DMS53 (cell line): Measurements from ENCODE around the gene ARHGDIA.
"Not testable (repeated sequence)": the region's sequence is repeated elsewhere in the genome, so short reads cannot be mapped to it uniquely, and the experiment has no call there.

Experiments
- DNase-seq: peaks from one replicate; lab custom pipeline; 2025; lab: John Stamatoyannopoulos, UW

Gene ARHGDIA

DNA sequence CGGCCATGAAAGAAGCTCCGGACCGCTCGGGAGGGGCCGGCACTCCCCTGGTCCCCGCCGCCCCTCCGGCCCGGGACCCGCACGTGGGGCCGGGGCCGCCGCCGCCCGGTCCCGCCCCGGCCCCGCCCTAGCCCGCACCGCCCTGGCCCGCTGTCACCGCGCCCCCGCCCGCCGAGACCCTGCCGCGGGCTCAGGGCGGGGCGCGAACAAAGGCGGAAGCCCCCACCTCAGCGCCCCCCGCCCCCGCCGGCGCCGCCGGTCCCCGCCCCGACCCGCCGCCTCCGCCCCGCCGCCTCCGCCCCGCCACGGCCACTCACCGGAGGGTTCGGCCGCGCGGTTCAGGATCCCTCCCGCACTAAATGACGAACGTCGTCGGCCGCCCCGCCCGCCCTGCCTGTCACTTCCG is at the start of gene ARHGDIA:
ARHGDIA (minus strand) TSS at position 357 of the 406 bp plus-strand sequence. CDS start 1,407 bp downstream, outside the sequence.
- peak; percentile 96 for DNase-seq

DNA sequence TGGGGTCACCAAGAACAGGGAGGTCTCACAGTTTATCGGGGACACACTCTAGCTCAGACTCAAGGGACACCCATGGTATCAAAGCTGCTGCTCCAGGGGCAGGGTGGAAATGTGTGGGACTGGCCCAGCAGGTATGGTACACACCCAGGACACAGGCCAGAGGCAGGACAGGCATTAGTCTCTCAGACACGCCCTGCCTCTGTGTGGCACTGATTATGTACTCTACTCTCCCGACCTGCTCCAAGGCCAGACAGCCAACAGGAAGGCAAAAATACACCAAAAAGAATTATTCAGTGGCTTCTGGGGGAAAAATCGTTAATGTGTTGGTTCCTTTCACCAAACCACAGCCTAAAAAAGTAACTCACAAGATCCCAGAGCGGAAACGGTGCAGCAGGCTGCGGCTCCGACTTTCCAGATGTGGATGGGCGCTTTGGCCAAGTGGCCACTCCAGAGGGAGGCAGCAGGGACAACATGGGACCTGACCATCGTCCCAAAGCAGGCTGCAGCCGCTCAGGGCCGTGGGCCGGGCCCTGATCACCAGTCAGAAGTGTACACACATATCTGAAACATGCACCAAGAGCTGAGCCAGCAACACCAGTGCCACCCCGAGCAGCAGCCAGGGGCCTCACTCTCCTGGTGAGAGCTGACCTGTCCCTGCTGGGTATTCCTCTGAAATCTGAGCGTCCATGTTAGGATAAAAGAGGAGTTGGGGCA is 47.9 kb upstream of the ARHGDIA start:
- DNase-seq = no peak

DNA sequence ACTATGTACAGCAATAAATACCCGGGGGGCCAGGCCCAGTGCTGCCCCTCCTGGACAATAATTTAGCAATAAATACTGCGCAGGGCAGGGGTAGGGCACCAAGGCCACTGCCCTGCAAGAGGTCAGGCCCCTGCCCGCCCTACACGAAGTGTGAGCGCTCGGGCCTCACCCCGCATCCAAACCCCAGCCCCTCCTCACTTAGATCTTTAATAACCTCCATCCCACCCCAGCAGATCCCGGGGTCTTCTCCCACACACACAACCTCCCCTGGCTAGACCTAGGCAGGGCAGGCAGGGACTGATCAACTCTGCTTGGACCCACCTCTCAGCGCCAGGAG is 47.2 kb upstream of the ARHGDIA start:
- DNase-seq = not testable (repeated sequence)

DNA sequence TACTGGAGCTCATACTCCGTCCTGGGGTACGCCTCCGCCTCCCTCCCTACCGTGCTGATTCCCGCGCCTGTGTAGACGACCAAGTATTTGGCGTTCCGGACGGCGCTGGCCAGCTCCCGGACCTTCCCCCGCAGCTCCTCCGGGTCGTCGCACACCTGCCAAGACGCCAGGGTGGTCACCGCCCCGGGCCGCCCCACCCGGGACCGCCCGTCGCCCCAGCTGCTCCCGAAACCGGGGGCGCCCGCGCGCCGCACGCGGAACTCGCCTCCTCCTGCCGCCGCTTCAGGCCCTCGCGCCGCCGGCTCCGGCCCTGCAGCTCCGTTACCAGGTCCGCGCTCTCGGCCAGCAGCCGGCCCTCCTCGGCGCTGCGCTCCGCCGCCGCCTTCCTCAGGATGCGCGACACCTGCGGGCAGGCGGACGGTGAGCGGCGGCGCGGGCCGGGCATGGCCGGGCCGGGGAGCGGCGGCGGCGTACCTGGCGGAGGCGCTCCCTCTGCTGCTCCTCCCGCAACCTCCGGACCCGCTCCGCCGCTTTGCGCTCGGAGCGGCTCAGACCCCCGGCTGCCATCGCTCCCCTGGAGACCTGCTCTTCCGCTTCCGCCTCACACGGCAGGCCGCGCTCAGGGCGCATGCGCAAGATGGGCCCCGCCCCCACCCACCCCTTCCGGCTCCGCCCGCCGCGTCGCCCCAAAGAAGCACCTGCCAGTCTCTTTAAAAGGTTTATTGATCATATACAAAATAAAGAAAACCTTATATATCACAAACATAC is 46.6 kb upstream of the ARHGDIA start, which contains the start of gene SIRT7:
SIRT7 (minus strand) TSS at position 612 of the 768 bp plus-strand sequence; CDS start at position 567, 45 bp downstream.
- peak; percentile 89 for DNase-seq

DNA sequence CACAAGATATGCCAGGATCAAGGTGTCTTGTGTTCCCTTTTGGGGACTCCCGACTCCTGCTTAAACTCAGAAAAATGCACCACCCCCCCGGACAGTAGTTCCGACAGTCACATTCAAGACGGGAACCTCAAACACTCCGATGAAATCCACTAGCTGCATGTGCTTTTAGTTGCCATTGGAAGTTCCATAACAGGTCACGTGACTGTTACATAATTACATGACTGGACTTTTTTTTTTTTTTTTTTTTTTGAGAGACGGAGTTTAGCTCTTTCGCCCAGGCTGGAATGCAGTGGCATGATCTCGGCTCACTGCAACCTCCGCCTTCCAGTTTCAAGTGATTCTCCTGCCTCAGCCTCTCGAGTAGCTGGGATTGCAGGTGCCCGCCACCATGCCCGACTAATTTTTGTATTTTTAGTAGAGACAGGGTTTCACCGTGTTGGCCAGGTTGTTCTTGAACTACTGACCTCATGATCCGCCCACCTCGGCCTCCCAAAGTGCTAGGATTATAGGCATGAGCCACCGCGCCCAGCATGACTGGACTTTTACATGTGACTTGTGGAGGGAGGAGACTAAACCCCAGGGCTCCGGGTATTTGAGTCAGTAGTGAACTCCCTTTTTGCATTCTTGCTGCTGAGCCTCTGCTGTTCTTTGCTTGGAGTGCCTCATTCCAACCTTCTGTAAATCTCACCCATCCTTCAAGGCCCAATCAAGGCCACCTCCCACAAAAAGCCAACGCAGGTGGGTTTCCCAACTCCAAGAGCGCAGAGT is 45.3 kb upstream of the ARHGDIA start:
- no peak for DNase-seq

DNA sequence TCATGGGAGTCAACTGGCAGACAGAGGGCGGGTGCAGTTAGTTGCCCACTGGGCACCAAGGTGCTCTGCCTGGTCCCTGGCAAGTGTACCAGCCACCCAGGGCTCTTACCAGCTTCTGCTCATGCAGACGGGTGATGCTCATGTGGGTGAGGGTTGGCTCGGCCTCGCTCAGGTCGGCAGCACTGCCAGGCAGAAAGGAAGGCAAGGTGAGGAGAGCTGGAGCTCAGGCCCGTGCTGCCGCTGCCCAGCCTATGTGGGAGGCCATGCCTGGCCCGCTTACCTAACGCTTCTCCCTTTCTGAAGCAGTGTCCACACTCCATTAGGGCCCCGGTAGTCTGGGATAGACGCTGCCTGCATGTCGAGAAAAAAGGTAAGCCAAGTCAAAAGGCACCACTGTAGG is 44.2 kb upstream of the ARHGDIA start:
- no peak for DNase-seq

DNA sequence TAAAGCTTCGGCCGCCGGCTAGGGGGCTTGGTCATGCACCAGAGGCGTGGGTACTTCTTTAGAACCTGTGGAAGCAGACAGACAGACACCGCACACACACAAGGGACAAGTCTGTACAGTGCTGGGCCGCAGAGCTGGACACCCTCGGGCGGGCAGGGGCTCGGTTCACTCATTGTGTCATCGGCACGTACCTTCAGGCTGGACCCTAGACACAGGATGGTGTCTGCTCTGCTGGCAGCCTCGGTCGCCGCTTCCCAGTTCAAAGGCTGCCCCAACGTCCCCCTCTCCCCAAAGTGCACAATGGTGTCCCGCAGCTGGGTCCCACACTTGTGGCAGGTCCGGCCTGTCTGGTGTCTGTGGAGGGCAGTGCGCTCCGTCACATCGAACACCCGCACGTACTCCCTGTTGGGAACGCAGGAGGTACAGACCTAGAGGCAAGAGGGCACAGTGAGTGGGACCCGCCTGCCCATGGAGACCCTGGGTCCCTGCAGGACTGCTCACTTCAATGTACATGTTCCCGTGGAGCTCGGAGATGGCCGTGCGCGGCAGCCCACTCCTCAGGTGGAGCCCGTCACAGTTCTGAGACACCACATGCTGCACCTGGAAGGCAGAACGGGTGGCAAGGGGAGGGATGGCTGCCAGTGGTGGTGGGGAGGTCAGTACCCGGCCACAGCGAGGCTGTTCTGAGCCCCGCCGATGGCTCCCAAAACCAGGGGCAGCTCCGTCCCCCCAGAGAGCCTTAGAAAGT is 43.1 kb upstream of the ARHGDIA start:
- DNase-seq = no peak

DNA sequence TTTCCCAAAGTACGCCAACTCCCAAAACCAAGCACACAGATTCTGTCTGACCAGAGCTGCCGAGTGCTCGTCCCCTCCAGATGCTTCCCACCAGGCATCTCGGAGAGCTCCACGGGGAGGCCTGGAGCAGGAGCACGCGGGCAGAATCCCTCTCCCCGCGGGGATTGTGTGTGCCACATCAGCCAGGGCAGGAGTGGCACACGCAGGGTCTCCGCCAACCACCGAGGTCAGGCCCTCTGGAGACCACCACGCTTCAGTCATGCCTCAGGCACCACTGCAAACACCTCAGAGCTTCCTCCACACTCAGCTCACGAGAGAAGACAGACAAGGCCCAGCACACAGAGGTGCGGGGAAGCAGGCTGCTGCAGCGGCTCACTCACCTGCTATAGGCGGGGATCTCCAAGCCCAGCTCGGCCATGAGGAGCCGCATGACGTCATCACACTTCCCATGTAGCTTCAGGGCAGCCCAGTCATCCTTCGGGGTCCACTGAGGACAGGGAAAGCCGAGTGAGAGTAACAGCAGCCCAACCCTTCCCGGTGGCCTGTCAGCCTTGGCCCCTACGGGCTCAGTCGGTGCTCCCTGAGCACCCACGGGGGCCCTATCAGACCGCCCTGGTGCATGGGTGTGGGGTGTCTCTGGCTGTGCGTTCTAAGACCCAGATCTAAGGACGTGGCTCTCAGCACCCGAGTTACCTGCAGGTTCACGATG is 42.4 kb upstream of the ARHGDIA start:
- DNase-seq = no peak

DNA sequence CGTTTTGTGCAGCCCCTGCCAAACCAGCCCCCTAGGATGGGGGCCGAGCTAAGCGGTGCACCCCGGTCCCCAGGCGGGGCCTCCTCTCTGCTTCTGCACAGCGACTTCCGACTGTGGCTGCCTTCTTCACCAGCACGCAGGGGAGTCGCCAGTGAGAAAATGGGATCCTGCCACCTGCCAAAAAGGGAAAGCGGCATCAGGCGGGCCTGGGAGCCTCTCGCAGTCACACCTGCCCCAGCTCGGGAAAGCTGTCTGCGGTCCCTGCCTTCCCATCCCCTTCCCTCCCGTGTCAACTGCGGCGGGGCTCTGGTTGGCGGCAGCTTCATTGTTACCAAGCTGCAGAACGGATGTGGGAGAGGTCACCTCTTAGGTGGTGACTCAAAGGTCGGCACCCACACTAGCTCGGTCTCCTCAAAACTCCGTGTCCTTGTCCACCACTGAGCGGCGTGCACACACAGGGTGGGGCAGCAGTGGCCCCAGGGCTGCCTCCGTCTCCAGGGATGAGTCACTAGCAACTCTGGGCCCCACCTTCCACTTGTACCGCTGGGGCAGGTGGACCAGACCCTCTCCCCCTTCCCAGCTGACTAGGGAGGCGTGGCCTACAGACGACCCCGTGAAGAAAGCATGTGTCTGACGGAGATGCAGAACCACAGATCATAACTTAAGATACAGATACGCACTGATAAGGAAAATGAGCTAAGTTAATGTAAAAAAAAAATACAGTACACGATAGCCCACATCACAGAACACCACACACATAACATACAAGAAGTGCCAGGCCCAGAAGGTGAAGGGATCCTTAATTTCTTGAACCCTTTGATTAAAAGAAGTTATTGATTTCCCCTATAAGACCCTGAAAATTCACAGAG is 41.5 kb upstream of the ARHGDIA start:
- no peak for DNase-seq

DNA sequence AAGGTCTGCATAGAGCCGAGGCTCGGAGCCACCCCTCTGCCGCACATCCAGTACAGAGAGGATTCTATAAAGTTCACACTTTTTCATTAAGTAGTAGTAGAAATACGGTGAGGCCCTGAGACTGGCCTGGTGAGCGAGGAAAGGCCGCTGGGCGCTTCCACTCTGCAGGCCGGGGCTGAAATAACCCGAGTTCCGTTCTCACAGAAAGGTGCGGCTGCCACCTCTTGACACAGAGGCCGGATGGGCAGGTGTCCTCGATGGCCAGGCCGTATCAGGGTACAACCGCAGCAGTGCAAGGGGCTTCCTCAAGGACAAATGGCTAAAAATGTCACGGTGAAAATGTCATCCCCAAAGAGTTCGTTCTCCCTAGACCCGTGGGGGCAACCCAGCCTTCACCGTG is 40.8 kb upstream of the ARHGDIA start:
- no peak for DNase-seq

DNA sequence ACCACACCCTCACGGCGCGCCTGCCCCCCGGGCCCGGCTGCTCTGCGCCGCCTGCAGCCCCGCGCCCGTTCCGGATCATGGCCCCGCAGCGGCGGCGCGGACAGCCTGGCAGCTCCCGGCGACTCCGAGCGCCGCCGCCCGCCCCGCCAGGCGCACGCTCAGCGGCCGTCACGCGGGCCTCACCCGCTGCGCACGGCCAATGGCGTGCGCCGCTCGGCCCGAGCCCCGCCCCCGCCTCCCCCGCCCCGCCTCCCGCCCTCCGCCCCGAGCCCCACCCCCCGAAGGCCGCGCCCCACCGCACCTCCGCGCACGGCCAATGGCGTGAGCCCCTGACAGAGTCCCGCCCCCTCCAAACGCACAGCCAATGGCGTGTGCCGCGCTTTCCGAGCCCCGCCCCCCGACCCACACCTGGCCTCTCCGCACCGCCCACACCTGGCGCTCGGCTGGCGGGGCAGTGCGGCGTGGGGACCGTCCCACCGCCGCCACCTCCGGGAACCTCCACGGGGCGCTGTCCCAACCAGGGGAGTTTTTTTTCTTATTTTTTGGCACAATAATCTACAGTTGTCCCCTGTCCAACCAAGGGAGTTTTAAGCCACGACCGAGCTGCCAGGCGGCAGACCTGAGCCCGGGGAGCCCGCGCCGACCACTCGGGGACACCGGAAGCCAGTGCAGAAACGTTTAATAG is 40.3 kb upstream of the ARHGDIA start, which contains the start of gene PCYT2:
PCYT2 (minus strand) TSS at position 123 of the 685 bp plus-strand sequence; CDS start at position 79, 44 bp downstream.
- peak; percentile 98 for DNase-seq

DNA sequence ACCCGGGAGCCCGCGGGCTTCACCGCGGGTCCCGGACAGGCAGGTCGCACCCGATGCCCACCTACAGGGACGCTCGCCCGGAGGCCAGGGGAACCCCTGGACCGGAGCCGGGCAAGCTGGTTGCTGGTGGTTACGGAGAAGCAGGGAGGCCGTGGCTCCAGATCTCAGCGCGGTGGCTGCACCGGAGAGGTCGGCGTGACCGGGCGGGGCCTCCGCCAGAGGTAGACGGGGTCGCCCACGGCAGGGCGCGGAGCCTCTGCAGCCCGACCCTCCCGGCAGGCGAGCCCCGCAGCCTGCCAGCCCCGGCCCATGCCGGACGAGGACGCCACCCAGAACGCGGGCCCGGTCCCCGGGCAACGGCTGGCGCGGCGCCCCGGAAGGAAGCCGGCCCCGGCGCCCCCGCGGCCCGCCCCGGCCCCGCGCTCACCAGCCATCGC is 39.7 kb upstream of the ARHGDIA start:
- DNase-seq = peak; percentile 67

DNA sequence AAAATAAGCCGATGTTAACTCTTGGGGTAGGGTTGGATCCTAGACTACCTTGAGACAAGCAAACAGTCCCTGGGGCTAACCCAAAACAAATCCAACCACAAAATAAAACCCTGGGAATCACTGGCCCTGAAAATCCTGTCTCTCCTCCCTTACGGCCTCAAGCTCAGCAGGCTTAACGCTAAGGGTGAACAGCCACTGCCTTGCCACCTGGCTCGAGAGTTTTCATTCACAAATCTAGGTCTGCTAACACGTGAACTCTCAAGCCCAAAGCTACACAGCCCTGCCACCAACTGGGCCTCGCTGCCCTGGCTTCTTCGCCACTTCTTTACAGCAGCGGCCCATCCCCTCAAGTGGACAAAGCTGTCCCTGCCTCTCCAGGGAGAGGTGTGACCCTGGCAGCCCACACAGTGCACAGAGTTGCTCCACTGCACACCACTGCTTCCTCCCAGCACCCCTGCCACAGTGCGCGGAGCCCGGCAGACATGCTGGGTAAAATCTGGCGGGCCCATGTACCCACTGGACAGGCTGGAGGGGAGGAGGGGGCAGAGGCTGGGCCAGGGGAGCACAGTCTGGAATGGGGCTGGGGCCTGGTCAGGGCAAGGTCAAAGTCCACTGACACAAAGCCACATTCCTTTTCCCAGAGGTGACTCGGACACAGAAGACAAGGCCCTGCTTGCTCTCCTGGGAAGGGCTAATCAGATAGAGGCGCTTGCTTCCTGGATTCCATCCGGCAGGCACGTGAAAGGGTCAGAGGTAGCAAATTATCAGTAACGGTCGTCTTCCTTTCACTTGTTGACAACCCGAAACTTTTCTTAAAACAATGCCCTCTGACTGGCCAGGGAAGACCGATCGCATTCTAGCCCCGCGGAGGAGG is 39.1 kb upstream of the ARHGDIA start:
- DNase-seq = peak; percentile 65

DNA sequence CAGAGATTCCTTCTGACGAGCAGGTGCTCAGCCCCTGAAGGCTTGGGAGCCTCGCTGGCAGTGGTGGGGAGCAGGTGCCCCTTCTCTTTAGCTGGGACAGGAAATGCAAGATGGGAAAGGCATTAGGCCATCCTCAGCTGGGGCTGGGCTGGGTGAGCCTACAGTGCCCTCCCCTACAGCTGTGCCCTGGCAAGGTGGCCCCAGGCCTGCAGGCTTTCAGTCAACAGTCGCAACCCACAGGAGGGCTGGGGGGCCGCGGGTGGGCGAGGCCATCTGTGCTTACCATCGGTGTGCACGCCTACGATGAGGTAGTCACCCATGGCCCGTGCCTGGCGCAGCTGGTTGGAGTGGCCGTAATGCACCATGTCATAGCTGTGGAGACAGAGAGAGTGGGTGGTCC is 38.1 kb upstream of the ARHGDIA start:
- no peak for DNase-seq

DNA sequence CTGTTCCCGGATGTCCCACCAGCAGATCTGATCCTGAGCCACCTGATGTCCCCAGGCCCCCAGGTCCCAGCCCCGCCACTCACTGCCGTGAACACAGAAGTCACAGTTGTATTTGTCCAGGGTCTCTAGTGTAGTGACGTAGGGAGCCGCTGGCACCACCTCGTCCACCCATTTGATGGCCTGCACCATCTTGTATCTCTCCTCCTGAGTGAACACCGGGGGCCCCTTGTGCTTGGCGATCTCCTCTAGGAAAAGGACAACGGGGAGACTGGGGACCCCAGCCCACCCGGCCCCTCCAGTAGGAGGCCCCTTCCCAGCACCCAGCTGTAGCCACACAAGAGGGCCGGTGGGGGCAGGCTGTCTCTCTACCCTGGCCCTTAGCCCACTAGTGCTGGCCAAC is 37.7 kb upstream of the ARHGDIA start:
- no peak for DNase-seq

DNA sequence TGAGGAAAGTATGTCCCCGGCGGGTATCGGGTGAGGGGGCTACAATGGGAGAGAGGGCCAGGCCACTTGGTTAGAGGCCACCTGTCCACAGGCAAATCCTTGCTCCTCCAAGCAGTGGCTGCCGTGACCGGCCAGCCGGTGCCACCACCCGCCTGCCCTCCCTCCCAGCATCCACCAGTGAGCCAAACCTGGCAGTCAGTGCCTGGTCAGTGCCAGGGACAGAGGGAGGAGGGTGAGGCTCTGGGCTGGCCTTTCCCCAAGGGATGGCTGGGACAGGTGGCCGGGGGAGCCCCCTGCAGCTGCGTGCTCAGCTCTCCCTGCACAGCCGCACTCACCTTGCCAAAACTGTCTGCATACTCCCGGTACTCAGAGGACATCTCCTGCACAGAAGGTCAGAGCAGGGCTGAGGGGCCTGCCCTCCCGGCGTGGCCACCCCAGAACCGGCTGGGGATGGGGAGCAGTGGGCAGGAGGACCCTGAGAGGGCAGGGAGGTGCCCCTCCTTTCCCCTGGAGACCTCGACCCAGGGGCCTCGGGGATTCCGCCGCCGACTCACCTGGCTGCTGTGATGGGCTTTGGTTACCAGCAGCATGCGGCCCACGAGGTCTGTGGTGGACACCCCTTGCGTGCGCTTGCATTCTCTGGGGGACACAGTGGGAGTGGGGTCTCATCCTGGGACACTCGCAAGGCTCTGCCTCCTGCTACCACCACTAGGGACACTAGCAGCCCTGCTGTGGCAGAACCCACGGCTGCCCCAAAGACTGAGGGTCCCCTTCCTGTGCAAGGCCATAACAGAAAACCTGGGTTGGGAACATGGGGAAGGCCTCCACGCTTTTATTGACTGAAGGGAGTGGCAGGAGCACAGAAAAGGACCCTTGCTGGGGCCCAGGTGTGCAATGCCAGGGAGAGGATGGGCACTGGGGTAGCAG is 36.3 kb upstream of the ARHGDIA start:
- DNase-seq = no peak

DNA sequence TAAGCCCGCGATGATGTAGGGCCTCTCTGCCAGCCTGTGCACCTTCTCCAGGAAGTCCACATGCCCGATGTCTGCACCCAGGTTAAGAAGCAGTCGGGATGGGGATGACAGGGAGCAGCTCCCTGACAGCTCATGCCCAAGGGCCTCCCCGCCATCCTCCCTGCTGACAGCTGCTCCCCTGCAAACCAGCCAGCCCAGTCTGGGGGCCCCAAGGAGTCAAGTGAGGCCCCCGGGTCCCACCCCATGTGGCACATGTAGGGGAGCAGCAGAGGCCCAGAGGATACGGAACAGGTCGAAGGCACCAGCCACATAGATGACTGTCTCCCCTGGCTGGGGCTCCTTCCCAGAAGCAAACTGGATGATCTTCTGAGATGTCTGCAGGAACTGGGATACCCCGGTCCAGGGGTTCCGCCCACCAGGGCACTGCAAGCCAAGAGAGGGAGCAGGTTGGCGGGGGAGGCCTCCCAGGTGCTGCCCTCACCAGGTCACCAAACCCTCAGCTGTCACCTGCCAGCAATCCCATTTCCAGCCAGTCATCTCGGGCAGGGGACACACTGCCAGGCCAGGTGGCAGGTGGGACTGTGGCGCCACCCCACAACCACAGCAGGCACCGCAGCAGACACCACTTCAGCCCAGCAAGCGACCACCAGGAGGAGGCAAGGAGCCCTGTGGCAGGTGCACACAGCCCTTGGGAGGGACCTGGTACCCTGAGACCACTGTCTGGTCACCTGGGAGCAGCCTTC is 35.5 kb upstream of the ARHGDIA start:
- peak; percentile 57 for DNase-seq
